ENCODE measurements around the gene C17orf100.

Gene C17orf100

GRCh38 chr17:6668219-6668618, 16.7 kb downstream of the C17orf100 start:
- DNase-seq (ENCODE audit: low read depth in 1 of 2, low spot score in 1 of 2), result no peak

DNA sequence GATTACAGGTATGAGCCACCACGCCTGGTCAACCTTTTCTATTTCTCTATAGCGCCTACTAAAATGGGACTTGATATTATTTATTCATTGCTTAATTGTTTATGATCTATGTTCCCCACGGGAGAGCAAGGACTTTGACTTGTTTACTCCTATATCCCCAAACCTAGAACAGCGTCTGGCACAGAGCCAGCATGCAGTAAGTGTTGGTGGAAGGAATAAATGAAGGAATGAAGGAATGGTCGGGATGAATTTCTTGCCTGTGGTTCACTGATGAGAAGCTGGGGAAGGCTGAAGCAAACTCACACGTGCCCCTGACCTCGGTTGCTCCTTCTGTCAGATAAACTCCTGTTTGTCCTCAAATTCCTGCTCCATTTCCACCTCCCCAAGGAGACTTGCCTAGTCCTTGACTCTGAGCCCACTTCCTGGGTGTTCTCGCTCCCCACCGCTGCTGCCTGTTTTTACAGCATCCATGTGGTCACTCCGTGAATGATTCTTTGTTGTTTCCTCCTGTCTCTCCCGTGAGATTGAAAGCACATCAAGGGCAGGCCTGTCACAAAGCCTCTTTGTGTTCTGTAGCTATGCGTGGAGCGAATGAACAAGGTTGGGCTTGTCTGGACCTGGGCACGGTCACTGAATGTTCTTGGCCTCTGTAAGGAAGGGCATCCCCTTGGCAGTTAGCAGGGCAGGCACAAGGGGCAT, 17.3 kb downstream of the C17orf100 start:
- DNase-seq (ENCODE audit: low read depth in 1 of 2, low spot score in 1 of 2), result no peak

DNA sequence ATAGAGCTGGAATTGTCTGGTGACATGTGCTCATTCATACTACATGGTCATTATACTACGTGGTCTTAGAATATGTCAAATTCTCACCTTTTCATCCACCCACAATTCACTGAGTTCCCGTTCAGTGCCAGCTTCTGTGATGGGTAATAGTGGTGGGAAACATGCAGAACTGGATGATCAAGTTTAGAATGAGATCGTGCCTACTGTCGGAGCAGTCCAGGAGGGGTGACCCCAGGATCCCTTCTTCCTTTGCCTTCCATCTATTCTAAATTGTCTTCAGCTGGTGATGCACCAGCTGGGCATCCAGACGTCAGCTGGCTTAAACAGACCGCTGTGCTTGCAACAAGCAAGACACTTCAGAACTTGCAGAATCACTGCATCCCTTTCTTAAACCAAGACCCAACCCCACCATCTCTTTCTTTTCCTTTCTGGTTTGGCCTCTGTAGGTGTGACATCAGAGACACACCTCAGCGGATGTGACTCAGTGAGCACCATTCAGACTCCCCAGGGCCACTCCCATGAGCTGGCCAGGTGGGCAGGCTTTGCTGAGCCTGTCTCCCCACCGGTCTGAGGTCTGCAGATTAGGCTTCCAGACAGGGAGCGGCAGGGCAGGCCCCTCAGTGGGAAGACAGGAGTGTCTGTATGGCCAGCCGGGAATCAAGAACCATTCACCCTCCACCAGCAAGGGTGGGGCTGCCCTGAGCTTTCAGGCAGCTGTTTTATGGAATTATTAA, 18.1 kb downstream of the C17orf100 start:
- DNase-seq (ENCODE audit: low read depth in 1 of 2, low spot score in 1 of 2), result no peak

DNA sequence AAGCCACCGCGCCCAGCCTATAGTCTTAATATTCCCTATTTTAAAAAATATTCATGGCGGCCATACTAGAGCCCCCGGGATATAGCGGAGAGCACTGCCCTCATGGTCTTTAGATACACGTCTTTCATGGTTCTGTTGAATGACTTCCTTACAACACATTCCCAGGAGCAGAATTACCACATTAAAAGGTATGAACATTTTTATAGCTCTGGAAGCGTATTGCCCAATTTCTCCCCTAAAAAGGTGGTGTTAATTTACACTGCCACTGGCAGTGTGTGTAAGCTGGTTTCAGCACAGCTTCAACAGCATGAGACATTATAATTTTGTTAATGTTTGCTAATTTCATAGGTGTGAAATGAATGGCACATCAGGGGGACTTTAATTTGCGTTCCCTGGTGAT, 19.0 kb downstream of the C17orf100 start:
- no peak for DNase-seq (ENCODE audit: low read depth in 1 of 2, low spot score in 1 of 2)

DNA sequence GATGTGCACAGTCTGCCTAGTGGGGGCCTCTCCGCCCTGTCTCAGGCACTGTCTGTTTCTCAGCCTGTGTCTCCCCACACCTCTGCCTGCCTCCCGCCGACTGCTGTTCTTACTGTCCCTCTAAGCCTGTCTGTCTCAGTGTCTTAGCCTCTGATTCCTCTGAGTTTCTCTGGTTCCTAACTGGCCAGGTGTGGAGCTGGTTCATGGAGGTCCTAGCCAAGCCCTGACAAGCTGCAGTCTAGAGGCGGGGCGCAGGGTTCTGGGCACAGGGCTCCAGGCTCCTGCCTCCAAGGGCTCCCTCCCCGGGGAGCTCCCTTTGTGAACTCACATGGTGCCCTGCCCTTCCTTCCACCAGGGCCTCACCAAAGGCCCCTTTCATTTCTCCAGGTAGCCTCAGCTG, 19.4 kb downstream of the C17orf100 start:
- DNase-seq (ENCODE audit: low read depth in 1 of 2, low spot score in 1 of 2), result no peak

- no peak for DNase-seq (ENCODE audit: low read depth in 1 of 2, low spot score in 1 of 2)
Observed at GRCh38 chr17:6671431-6671830, 19.9 kb downstream of the C17orf100 start.

DNA sequence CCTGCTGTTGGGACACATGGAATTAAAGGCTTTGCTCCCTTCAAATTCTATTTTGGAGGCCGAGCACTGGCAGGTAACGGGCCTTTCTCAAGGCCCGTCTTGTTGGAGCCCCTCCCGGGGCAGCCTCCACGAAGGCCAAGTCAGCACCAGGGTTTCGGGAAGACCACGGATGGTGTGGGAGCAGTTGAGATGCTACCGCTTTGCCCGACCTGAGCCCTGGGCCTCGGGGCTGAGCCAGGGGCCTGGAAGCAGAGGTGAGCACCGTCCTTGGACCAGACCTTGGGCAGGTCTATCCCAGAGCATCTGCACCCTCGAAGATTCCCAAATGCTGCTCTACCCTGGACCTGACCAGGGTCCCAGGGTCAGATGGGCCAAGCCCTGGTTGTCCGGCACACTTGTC, 23.0 kb downstream of the C17orf100 start:
- DNase-seq (ENCODE audit: low read depth in 1 of 2, low spot score in 1 of 2), result no peak

GRCh38 chr17:6675201-6675825, 23.8 kb downstream of the C17orf100 start:
- no peak for DNase-seq (ENCODE audit: low read depth in 1 of 2, low spot score in 1 of 2)

DNA sequence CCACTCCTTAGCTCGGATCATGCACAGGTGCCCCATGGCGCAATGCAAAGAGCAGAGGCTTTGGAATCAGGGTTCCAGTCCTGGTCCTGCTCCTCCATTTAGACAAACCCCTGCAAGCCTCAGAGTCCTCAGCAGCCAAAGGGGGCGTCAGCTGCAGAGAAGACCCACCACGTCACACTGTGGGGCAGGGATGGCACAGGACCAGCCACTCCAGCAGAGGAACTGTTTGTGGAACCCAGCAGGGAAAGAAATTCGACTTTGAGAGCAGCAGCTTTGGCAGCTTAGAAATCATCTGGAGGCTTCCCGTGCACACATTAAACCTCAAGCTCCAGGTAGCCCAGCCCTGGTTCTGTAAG, 25.2 kb downstream of the C17orf100 start:
- DNase-seq (ENCODE audit: low read depth in 1 of 2, low spot score in 1 of 2), result no peak

GRCh38 chr17:6677158-6677831, 25.7 kb downstream of the C17orf100 start:
- no peak for DNase-seq (ENCODE audit: low read depth in 1 of 2, low spot score in 1 of 2)

DNA sequence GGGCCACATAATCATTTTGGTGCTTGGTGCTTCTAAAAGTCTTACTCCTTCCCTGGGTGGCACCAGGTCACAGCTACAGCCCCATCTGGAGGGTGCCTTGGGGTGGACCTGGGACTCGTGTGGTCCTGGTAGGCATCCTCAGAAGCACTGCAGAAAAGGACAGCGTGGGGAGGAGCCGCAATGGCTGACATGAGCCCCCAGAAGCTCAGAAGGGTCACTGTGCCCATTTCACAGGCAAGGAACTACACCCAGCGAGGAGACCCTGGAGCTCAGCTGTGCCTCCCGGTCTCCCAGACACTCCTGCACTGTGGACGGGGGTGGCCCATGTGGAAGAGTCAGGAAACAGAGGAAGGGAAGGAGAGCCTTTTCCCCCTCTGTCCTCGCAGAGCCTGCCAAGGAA, 26.4 kb downstream of the C17orf100 start:
- DNase-seq (ENCODE audit: low read depth in 1 of 2, low spot score in 1 of 2), result no peak

GRCh38 chr17:6679241-6679640, 27.7 kb downstream of the C17orf100 start:
- DNase-seq (ENCODE audit: low read depth in 1 of 2, low spot score in 1 of 2), result no peak

DNA sequence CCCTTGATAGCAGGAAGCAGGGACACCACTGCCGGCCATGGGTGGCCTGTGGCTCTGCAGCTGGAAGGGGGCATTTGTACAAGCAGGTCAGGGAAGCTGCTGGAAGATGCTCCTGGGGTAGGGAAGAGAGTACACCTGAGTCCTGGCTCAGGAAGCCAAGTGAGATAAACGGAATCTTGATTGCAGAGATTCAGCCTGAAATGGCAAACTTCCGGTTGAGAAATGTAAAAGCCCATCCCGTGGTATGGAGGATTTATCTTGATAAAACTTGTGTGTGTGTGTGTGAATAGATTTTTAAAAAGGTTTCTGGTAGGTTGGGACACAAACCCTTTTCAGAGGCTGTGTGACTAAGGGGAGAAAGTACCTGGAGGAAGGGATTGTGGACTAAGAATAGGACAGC, 29.6 kb downstream of the C17orf100 start:
- no peak for DNase-seq (ENCODE audit: low read depth in 1 of 2, low spot score in 1 of 2)

DNA sequence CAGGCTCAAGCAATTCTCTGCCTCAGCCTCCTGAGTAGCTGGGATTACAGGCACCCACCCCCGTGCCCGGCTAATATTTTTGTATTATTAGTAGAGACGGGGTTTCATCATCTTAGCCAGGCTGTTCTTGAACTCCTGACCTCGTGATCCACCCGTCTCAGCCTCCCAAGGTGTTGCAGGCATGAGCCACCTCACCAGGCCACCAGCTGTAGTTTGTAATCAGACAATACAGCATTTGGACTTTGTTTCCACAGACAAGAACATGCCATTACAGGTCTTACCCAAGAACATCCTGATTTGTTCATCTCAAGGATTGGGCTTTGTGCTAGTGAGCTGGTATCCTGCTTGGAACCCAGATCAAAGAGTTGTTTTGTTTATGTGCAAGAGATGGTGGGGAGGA, 30.1 kb downstream of the C17orf100 start:
- DNase-seq (ENCODE audit: low read depth in 1 of 2, low spot score in 1 of 2), result no peak

GRCh38 chr17:6682339-6682738, 30.8 kb downstream of the C17orf100 start:
- DNase-seq (ENCODE audit: low read depth in 1 of 2, low spot score in 1 of 2), result no peak

- DNase-seq (ENCODE audit: low read depth in 1 of 2, low spot score in 1 of 2), result no peak
Observed at GRCh38 chr17:6683081-6683684, 31.6 kb downstream of the C17orf100 start.

DNA sequence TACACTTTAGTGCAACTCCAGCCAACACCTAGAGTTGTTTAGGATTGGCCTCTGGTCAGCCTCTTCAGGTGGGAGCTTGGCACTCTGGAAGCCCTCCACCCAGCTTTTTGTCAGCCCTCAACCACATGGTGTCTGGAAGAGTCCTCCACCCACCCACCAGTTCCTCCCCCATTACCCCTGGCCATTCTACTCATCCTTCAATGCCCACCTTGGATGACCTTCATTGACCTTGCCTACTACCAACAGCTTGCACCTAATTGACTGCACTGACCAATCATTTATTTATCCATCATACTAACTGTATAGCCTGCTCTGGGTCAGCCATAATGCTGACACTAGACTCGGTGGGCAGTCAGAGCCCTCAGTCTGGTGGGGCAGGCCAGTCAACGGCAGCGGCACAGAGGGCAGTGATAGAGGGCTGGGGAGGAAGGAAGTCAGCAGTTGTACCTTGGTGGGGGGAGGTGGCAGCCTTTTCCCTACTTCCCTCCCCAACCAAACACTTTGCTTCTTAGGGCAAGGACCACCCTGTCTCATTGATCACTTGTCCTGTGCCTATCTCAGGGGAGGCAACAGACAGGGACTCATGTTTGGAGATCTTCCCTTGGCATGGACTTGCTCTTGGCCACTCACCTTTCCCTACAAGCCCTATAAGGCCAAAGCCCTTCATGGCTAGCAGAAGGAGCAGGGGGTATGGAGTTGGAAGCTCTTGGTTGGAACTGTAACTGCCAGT, 32.3 kb downstream of the C17orf100 start:
- no peak for DNase-seq (ENCODE audit: low read depth in 1 of 2, low spot score in 1 of 2)

DNA sequence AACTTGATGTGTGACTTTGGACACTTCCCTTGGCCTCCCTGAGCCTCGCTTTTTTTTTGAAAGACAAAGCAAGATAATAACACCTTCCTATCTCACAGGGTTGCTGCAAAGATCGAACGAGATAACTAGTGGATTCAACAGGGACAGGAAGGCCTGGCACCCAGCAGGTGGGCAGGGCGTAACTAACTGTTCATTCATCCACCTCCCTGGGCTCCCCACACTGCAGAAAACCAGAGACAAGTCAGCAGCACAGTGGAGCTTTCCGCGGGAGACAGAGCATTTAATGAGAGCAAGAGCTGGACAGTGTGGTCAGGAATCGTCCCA, 32.9 kb downstream of the C17orf100 start:
- DNase-seq (ENCODE audit: low read depth in 1 of 2, low spot score in 1 of 2), result no peak

DNA sequence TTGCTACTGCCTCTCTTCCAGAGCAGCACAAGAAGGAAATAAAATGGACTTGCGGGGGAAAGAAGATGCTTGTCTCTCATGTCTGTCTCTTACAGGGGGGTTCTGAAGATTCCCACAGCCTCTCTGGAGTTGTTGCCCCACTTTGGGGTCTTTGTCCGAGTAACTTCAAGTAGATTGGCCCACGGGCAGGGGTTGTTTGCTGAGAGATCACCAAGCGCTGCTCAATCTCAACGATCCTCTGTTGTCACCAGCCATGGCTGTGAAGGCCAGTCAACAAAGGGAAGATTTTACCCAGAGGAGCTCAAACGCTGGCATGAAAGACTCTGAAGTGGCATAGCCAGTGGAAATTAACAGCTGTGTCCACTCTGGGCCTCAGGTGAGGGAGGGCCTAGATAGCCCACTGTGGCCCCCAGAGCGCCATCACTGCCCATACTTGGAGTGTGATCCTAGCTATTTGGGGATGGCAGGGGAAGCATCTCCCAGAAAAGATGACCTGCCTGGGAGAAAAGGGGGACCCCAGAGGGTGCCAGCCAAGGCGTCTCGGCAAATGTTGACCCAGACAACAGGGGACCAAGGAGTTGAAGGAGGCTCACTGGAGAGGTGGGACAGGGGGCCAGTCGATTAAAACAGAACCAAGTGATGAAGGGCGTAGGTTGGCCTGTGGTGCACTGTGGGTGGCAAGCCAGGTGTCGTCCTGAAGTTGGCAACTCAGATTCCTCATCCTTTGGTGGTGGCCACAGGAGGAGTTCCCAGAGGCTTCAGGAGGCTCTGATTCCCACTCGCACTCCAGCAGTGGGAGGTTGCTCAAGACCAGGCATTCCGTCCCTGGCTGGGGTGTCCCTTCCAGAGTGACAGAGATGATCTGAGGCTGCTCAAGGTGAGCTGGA, 33.6 kb downstream of the C17orf100 start:
- no peak for DNase-seq (ENCODE audit: low read depth in 1 of 2, low spot score in 1 of 2)

- DNase-seq (ENCODE audit: low read depth in 1 of 2, low spot score in 1 of 2), result no peak
Observed at GRCh38 chr17:6686026-6686425, 34.5 kb downstream of the C17orf100 start.
